NOMO-1 treated with DMSO at 0.1 percent for 48 hours (cell line): ENCODE measurements around the gene BORCS5.

Experiments used
- DNase-seq: peaks from one replicate; lab custom pipeline; 2025; ENCODE audit not compliant: unreplicated experiment; lab: John Stamatoyannopoulos, UW

The BORCS5 gene

DNA sequence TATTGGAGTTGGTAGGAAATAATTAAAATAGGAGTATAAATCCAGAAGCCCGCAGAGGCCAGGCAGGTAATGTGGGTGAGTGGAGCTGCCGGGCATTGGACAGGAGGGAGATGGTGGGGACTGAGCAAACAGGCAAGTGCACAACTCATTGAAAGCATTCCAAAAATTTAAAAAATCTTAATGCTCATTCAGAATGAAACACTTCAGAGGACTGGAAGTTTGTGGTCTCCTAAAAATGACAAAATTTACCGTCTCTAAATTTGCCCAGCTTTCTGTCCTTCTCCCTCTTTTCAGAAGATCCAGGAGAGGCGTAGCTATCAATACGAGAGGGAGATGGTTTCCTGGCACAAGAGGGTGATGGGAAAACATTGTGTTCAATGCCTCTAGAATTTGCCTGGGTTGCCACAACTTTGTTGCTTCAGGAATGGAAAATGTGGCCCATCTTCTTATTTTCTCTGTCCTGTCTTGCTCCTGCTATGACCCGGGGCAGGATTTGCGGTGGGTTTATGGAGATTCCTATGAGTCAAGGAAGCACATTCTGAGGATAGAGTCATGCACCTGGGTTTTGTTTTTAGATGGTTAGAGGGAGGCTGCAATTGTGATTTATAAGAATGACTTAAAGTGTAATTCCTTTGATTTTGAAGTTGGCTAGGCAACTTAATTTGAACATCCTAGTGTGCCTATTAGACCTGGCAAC lies 72.2 kb downstream of the BORCS5 start:
- no peak for DNase-seq

DNA sequence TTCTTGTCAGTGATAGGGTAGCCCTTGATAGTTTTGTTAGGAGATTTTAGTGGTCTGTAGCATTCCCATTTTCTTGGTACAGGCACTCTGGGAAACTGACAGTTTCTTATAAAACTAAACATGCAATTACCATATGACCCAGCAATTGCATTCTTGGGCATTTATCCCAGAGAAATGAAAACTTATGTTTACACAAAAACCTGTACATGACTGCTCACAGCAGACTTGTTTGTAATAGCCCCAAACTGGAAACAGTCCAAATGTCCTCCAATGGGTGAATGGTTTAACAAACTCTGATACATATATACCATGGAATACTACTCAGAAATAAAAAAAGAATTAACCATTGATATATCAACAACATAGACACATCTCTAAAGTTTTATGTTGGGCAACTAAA lies 75.5 kb downstream of the BORCS5 start:
- no peak for DNase-seq

DNA sequence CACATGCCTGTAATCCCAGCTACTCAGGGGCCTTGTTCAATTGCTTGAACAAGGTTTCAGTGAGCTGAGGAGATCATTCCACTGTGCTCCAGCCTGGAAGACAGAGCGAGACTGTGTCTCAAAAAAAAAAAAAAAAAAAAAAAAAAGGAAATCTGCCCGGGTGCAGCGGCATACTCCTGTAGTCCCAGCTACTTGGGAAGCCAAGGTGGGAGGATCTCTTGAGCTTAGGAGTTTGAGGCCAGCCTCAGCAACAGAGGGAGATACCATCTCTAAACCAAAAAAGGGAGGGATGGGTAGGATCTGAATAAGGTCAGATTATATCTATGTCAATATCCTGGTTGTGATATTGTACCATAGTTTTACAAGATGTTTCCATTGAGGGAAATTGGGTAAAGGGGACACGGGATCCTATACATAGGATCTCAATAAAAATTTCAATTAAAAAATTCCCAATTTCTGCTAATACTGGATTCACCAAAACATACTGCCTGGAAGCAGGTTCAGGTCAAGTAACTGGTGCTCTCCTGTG lies 76.4 kb downstream of the BORCS5 start:
- DNase-seq = no peak

DNA sequence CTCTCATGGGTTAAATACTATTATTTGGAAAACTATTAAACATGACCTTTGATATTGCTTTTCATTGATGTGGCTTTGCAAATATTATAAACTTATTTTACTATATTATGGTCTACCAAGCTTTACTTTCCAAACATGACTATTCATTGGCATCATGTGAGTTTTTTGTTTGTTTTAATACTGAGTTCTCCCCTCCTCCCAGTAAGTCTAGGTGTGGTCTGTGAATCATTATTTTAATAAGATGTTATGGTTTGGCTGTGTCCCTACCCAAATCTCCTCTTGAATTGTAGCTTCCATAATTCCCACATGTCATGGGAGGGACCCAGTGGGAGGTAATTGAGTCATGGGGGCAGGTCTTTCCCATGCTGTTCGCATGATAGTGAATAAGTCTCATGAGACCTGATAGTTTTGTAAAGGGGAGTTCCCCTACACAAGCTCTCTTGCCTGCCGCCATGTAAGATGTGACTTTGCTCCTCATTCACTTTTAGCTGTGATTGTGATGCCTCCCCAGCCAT lies 80.0 kb downstream of the BORCS5 start:
- no peak for DNase-seq

DNA sequence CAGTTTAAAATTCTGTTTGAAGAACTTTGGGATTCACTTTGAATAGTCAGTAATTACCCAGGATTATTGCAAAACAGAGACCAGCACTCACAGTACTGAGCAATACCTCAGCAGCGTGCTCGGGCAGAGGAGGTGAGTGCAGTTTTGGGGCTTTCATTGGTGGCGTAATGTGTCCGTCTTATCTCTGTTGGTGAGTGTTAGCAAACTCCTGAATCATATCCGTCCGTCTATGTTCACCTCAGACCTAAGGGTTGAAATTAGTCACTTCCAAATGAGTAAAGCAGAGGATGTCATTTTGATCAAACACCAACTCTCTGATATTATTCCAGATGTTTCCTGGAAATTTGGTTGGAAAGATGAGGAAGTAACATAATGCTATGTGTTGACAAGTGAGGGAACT lies 82.8 kb downstream of the BORCS5 start:
- DNase-seq = peak; percentile 82

DNA sequence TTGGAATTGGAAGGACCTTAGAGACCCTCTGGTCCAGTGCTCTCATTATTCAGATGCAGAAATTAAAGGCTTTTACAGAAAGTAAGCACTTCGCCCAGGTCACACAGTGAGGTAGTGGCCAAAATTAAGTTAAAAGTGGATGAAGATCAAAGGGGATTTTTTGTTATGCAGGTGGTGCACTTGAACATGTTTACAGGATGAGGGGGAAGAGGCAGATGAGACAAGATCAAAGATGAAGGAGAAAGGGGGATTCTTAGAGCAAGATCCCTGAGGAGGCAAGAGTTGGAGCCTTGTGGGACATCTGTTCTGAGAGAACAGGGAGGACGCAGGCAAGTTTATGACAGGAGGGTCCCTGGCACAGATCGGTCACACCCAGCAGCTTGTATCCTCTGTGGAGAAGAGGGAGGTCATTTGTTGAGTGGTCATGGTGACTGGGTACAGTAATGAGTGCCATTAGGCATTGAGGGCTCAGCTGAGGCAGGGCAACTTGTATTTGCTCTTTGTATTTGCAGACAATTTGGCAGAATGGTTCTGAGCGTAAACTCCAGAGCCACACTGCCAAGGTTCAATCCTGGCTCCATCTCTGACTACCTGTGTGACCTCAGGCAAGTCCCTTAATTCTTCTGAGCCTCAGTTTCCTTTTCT lies 84.0 kb downstream of the BORCS5 start:
- no peak for DNase-seq

DNA sequence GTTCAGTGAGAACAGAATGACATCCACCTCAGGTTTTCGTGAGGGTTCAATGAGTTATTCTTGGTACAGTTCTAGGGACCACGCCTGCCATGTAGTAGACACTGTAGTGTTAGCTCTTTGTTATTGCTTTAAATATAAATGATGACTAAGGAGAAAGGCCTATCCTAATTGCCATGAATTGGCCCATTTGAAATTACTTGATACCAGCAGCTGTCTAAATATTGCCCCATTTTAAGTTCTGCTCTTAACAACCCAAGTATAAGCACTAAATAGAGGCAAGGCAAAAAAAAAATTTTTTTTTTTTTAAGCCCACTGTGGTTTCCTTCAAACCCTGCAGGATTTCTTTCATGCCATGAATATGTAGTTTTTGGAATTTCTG lies 84.5 kb downstream of the BORCS5 start:
- no peak for DNase-seq

DNA sequence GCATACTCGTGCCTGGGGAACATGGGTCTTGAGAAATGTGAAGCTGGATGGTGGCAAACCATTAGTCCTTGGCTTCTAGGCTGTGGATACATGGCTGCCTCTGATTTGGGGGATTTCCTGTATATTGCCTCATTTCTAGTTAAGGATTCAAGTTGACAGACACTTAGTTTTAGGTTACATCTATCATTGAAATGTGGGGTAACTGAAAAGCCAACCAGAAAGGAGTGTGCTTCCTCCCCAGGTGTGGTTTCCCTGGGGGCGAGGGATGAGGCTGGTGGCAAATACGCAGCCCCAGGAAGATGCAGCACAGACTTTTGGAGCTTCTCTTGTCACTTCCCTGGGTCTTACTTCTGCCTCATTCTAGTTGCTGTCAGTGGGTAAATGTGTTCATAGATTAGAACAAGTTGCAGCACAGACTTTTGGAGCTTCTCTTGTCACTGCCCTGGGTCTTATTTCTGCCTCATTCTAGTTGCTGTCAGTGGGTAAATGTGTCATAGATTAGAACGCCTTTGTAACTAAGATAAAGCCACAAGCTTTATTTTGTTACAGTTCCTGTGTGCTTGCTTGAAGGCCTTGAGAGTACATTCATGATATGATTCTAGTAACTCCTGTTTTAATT lies 85.1 kb downstream of the BORCS5 start:
- no peak for DNase-seq

DNA sequence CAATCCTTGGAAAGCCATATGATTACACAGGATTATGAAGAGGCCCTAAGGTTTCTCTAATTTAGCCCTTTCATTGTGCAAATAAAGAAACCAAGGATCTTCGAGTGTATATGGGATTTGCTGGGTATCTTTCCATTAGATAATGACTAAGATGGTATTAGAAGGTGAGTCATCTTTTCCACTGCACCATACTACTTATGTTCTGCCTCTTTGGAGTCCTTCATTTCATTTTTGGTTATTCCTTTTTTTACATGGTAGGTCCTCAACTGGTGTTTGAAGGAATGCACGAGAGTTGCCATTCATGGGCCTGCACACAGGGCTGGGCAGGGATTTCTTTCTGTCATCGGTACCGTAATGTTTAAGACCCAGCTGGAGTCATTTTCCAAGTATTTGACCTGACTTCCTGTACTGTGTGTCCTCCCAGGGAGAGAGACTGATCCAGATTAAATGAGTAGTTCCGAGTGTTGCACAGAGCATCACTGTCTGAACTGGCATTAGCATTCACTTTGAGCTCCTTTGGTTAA lies 85.7 kb downstream of the BORCS5 start:
- DNase-seq = no peak

DNA sequence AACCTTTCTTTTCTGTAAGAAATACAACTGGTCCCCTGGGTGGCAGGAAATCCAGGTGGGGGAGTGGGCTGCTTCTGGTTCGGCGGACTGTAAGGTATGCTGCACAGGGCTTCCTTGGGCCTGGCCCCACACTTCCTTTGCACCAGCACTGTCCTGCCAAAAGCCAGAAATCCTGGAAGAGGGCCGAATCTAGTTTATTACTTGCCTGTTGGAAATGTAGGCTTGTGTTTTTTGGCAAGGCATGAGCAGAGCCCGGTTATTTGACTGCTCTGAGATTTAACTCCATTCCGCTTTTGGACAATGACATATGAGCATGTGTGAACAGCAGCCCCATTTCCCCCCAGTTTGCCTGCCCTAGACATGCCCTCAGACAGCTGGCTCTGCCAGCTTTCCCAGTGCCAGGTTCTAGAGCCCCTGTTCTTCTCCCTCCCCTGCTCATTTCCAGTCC lies 86.6 kb downstream of the BORCS5 start:
- DNase-seq = no peak

DNA sequence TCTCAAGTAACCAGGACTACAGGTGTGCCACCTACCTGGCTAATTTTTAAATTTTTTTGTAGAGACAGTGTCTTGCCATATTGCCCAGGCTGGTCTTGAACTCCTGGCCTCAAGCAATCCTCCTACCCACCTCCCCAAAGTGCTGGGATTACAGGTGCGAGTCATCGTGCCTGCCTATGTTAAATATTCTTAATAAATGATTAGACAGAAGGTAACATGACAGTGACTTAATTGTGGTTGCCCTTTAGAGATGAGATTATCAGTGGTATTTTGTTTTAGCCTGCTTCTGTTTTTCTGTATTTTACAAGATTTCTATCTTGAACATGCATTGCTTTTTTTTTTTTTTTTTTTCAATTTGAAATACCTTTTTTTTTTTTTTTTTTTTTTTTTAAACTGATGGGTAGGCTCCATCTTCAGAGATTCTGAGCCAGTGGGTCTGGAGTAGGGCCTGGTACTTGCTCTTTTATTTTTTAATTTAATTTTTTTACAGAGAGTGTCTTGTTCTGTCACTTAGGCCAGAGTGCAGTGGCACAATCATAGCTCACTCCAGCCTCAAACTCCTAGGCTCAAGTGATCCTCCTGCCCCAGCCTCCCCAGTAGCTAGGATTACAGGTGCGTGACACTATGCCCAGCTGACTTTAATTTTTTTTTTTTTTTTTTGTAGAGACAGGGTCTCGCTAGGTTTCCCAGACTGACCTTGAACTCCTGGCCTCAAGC lies 88.4 kb downstream of the BORCS5 start:
- DNase-seq = no peak

DNA sequence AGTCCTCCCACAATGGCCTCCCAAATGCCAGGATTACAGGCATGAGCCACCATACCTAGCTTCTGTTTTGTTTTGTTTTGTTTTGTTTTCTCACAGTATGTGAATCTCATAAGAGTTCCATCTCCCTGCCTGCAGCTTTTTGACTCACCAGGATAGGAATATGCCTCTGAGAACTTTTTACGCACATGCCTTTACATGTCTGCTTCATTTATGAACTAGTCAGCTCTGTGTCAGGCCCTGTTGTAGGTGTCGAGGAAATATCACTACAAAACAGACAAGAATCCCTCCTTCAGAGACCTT lies 89.0 kb downstream of the BORCS5 start:
- no peak for DNase-seq

DNA sequence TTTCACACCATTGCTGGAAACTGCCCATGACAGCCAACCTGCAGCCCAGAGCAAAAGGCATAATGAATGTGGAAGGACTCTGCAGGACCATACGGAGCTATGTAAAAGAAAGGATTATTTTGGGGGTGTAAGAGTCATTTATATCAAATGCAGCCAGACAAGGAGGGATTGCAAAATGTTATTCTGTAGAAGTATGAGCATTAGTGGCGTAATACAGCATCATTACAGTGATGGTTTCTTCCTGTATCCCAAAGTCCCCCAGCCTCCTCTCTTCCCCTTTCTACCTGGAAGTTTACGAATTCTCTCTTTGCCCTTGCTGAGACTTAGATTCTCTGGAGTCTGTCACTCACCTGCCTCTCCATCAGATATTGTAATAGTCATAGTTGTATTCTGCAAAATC lies 89.9 kb downstream of the BORCS5 start:
- peak; percentile 42 for DNase-seq

DNA sequence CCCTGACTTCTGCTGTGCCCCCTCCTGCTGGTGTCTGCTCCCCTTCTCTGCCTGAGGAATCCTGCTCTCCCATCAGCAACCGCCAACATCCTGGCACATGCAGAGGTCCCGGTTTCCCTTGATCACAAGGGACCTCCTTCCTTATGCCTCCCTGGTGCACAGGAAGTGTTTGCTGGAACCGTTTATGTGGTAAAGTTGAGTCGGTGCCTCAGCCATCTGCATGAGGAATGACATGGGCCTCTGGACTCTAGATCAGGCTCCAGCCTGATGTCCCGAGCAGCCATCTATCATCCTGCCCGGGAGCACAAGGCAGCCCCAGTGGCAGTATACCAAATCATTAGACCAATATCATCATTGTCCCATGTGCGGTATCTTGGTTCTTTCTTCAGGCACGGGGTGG lies 90.4 kb downstream of the BORCS5 start:
- no peak for DNase-seq

DNA sequence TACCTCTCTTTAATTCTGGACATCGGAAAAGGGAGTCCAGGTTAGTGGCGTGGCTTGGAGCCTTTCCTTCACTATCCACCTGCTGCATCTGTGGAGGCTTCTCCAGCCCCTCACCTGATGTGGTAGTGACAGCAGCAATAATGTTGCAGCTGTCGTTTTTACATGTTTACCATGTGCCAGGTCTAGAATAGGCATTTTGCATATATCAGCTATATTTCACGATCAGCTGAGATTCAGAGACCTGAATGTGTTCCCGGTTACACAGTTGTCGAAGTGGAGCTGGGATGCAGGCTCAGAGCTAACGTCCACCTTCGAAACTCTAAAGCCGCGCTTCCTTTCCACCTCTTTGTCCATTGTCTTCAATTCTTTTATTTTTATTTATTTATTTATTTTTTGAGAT lies 91.0 kb downstream of the BORCS5 start:
- no peak for DNase-seq

DNA sequence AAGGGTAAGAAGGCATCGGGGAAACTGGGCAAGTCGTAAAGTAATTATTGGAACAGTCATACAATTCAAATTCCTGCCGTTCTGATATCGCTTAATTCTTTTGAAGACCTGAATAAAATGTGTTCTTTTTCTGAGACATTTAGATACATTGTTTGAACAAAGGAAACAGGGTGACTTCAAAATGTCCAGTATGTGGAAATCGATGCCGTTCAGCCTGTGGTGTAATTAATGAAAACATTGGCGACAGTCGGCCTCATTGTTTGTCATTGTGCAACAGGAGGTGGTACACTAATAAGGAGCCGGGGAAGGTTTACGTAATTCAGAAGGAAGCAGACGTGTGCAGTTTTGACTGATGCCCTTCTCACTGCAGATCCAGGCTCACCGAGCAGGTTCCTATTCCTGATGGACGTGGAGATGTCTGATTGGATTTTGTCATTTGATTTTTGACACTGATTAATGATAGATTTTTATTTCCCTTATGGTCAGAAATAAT lies 92.7 kb downstream of the BORCS5 start:
- peak; percentile 93 for DNase-seq

DNA sequence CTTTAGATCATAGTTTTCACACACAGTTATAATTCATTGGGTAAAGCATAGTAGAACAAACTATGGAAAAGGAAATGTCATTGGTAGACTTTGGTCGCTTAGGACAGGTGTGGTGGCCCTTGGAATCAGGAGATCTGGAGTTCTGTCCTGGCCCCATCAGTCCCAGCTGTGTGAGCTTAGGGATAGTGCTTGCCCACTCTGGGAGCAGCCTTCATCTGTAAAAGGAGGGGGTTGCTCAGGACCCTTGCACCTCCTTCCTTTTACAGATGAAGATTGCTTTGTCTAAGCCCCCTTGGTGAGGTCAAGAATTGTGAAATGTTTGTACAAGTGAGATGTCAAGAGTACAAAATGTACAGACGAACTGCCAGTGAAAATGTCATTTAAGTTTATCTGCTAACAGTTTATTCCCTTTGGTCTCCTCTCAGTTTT lies 93.2 kb downstream of the BORCS5 start:
- no peak for DNase-seq

DNA sequence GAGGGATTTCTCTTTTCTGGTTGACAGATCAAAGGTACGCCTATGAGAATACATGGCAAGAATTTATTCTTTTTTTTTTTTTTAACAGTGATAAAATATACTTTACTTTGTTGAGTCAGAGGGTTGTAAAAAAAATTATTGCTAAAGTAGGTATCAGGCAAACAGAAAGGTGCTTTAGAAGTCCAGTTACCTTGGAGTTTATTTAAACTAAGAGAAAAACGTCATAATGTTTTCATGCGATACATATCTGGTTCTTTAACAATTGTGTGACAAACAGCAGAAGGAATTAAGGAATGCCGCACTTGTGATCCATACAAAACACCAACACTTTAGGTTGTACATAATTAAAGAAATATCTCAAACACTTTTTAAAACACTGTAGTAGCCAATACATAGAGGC lies 94.2 kb downstream of the BORCS5 start:
- DNase-seq = no peak

DNA sequence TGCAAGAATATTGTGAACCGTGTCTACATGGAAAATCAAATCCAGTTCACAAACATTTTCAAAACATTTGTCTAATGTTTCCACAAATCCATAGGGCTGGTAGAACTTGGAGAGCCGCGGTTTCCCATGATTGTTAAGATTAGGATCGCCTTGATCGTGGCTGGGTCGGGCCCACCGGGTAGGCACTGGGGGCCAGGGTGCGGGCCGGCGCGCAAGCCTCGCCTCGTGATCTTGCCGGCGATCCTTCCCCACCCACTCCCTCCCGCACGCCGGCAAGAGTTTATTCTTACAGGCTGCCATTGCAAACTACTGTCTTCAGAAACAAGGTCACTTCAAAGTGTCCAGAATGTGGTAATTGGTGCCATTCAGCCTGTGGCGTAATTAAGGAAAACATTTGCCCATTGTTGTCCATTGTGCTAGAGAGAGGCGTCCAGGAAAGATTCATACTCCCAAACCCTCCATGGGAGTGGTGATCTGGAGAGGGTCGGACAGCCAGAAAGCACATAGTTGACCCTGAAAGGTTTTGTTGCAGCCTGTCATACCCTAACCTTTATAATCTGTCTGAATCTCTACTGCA lies 95.5 kb downstream of the BORCS5 start:
- DNase-seq = no peak

DNA sequence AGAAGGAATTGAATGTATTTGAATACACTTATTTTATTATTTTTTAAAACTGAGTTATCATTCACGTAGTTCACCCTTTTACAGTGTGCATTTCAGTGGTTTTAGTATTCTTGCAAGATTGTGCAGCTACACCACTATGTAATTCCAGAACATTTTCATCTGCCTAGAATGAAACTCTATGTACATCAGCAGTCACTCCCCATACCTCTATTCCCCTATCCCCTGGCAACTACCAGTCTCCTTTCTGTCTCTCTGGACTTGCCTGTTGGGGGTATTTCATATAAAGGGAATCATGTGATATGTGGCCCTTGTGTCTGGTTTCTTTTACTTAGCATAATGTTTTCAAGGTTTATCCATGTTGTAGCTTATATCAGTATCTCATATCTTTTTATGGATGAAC lies 96.8 kb downstream of the BORCS5 start:
- no peak for DNase-seq

DNA sequence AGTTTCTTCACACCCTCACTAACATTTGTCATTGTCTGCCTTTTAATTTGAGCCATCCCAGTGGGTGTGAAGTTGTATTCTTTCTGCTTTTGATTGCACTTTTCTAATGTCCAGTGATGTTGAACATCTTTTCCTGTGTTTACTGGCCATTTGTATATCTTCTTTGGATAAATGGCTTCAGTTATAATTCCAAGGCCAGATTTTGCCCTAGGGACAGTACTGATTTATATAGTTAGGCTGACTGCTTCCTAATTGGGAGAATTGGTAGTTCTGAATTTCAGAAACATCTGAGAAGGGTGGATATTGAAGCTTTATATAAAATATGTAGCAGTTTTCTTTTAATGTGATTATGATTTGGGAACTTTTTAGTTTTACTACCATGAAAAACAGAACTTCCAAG lies 97.4 kb downstream of the BORCS5 start:
- DNase-seq = no peak
